Colonic mucosa (tissue), 4 donors: Measurements from ENCODE around the gene CHST14. TPM values are rescaled to one million over a fixed set of nuclear protein-coding genes. Genes with fewer than 3 reads are reported as not detected.

Experiments used
- DNase-seq: peaks from one replicate; pipeline ENCODE4 v3.0.0-alpha.2; 2020
- H3K27ac ChIP-seq: fragments of 200-600 bp; one replicate; pipeline ENCODE4 v1.8.0; 2021
- H3K27me3 ChIP-seq: fragments of 200-600 bp; one replicate; pipeline ENCODE4 v1.8.0; 2021
- H3K36me3 ChIP-seq: fragments of 200-600 bp; one replicate; pipeline ENCODE4 v1.8.0; 2021
- H3K4me1 ChIP-seq: fragments of 200-600 bp; one replicate; pipeline ENCODE4 v1.8.0; 2021; ENCODE audit warnings: mild to moderate bottlenecking
- H3K4me3 ChIP-seq: fragments of 200-600 bp; one replicate; pipeline ENCODE4 v1.8.0; 2021
- H3K9ac ChIP-seq, 2 donors: one replicate each; pipeline ENCODE4 v1.7.0; 2013; ENCODE audit warnings: control low read depth in 2 of 2, low read depth in 2 of 2, low read length in 2 of 2
- H3K9me3 ChIP-seq: fragments of 200-600 bp; one replicate; pipeline ENCODE4 v1.8.0; 2021
- intact Hi-C: fragments of 100-400 bp; cut with DNase I; formaldehyde crosslinking; loops from one replicate; pipeline ENCODE4 v1.14.1; 2022
- total RNA-seq, 2 donors: library from RNA; stranded (reverse); fragmentation: NEBNext Ultra II Directional in 1 of 2; extraction: Animal tissue kit (Norgen Biotek cat#: 25700) in 1 of 2; gene quantifications; one replicate each; pipeline ENCODE4 v1.2.1, GENCODE V29; 2021
- TF ChIP-seq, protein P1 (sequence below): fragments of 200-600 bp; IDR thresholded peaks from one replicate; pipeline ENCODE4 v1.8.0; 2022; ENCODE audit warnings: antibody characterized with exemption, mild to moderate bottlenecking
- donor health status: healthy.
- donor health status: DM: no; HTN: no; CAD: no.
- donor health status: DM: no; HTN: no; CAD: no.

The CHST14 gene
- total RNA-seq, 2 donors from 2014 or later, result 3.9 to 4.5 TPM

DNA sequence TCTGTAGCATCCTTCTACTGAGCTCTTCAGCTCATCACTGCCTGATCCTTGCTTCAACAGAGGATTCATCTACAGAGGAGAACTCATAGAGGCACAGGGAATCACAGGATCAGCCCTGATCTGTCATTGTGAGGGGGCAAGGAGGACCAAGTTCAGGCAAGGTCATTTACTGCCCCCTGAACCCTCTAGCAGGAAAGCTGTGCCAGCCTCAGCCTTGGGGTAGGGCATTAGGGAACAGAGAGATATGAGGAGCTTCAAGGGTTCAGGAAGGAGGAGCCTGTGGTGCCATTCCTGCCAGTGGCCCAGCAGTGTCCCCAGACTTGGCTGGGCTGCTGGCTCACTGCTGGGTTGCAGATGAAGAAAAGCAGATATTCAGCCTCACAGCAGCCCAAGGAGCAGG is 8.2 kb downstream of the CHST14 start:
- intact Hi-C loops, result no loop called here
- Histone ChIP-seq H3K27me3 (no peaks in the 10 kb centered on the region), H3K9me3 (no peaks in the 10 kb centered on the region), H3K4me1 (no peaks in the 10 kb centered on the region), H3K36me3 (no peaks in the 10 kb centered on the region), H3K9ac (no peak overlapping the region), H3K27ac (no peak overlapping the region), H3K4me3 (no peak overlapping the region)
- no peak for DNase-seq
- TF ChIP-seq, protein P1, sequence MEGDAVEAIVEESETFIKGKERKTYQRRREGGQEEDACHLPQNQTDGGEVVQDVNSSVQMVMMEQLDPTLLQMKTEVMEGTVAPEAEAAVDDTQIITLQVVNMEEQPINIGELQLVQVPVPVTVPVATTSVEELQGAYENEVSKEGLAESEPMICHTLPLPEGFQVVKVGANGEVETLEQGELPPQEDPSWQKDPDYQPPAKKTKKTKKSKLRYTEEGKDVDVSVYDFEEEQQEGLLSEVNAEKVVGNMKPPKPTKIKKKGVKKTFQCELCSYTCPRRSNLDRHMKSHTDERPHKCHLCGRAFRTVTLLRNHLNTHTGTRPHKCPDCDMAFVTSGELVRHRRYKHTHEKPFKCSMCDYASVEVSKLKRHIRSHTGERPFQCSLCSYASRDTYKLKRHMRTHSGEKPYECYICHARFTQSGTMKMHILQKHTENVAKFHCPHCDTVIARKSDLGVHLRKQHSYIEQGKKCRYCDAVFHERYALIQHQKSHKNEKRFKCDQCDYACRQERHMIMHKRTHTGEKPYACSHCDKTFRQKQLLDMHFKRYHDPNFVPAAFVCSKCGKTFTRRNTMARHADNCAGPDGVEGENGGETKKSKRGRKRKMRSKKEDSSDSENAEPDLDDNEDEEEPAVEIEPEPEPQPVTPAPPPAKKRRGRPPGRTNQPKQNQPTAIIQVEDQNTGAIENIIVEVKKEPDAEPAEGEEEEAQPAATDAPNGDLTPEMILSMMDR, result no peak

DNA sequence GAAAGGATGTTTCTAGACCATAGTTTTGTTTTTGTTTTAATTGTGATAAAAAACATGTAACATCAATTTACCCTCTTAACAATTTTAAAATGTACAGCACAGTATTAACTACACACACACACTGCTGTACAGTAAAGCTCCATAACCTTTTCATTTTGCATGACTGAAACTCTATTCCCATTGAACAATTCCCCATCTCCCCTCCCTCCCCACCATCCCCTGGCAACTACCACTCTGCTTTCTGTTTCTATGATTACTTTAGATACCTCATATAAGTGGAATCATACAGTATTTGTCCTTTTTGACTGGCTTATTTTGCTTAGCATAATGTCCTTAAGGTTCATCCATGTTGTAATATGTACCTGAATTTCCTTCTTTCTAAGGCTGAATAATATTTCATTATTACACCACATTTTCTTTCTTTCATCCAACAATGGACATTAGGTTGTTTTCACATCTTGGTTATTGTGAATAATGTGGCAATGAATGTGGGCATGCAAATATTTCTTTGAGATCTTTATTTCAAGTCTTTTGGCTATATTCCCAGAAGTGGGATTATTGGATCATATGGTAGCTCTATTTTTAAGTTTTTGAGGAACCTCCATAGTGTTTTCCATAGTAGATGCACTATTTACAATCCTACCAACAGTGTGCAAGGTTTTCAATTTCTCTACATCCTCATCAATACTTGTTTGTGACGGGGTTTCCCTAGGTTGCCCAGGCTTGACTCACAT is 10.7 kb downstream of the CHST14 start:
- H3K4me1 ChIP-seq, result no peaks in the 10 kb centered on the region
- no peak for DNase-seq
- H3K9me3 ChIP-seq, result no peaks in the 10 kb centered on the region
- no peaks in the 10 kb centered on the region for H3K36me3 ChIP-seq
- TF ChIP-seq, protein P1, result no peak
- intact Hi-C loops, result no loop called here
- no peak overlapping the region for H3K9ac ChIP-seq
- H3K27me3 ChIP-seq, result no peaks in the 10 kb centered on the region
- H3K27ac ChIP-seq, result no peak overlapping the region
- H3K4me3 ChIP-seq, result no peak overlapping the region

DNA sequence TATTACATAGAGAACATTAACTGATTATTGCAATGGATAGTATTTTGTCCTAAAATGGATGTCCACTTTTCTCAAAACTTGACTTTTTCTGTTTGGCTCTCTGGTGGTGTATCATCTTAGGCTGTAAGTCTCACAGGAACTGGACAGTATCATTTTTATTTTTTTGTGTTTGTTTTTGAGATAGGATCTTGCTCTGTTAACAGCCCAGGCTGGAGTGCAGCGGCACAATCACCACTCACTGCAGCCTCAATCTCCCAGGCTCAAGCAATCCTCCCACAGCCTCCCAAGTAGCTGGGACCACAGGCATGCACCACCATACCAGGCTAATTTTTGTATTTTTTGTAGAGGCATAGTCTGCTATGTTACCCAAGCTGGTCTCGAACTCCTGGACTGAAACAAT is 13.1 kb downstream of the CHST14 start:
- Histone ChIP-seq H3K9me3 (no peaks in the 10 kb centered on the region), H3K27me3 (no peaks in the 10 kb centered on the region), H3K9ac (no peak overlapping the region), H3K4me3 (no peak overlapping the region), H3K4me1 (no peaks in the 10 kb centered on the region), H3K36me3 (no peaks in the 10 kb centered on the region), H3K27ac (no peak overlapping the region)
- no peak for DNase-seq
- intact Hi-C loops, result no loop called here
- TF ChIP-seq, protein P1, result no peak

DNA sequence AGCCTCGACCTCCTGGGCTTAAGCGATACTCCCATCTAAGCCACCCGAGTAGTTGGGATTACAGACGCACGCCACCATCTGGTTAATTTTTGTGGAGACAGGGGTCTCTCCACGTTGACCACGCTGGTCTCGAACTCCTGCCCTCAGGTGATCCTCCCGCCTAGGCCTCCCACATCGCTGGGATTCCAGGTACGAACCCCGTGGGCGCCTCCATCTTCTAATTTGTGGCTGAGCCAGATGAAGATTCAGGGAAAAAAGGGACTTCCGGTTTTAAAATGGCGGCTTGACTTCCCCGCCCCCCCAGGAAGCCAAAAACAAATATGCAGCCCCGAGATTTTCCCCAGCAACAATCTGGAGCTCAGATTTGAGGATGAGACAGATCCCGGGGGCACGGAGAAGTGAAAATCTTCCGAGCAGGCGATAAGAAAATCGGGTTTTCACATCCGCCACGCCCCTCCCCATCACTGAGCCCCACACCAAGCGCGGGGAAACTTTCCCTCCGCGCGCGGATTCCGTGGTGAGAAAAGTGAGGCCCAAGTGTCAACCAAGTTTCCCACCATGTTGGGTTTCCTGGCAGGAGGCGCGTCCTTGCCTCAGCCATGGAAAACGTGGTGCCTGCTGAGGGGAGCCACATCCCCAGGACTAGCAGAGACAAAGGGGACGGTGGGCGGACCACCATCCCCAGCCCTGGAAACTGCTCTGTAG is 15.4 kb downstream of the CHST14 start:
- DNase-seq, result no peak
- H3K9ac ChIP-seq, result no peak overlapping the region
- no peak overlapping the region for H3K4me3 ChIP-seq
- H3K9me3 ChIP-seq, result no peaks in the 10 kb centered on the region
- TF ChIP-seq, protein P1, result no peak
- intact Hi-C loops, result no loop called here
- H3K27ac ChIP-seq, result no peak overlapping the region
- no peaks in the 10 kb centered on the region for H3K27me3 ChIP-seq
- H3K36me3 ChIP-seq, result no peaks in the 10 kb centered on the region
- H3K4me1 ChIP-seq, result no peaks in the 10 kb centered on the region

DNA sequence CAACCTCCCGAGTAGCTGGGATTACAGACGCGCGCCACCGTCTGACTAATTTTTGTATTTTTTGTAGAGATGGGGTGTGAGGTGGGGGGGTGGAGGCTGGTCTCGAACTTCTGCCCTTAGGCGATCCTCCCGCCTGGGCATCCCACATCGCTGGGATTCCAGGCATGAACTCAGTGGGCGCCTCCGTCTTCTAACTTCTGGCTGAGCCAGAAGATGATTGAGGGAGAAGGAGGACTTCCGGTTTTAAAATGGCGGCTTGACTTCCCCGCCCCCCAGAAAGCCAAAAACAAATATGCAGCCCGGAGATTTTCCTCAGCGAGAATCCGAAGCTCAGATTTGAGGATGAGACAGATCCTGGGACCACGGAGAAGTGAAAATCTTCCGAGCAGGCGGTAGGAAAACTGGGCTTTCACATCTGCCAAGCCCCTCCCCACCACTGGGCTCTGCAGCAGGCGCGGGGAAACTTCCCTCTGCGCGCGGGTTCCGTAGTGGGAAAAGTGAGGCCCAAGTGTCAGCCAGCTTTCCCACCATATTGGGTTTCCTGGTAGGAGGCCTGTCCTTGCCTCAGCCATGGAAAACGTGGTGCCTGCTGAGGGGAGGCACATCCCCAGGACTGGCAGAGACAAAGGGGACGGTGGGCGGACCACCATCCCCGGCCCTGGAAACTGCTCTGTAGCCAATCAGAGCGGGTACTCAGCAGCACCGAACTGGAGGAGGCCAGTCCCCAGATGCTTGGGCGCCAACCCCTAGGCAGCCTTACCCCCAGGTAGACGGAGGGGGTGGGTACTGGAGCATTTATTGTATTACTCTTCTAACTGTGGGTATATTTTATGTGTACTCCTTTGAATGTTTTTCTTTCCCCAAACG is 17.3 kb downstream of the CHST14 start:
- intact Hi-C loops, result no loop called here

More for the DNA sequence above, 17.3 kb downstream of the CHST14 start:
- Histone ChIP-seq H3K4me1 (no peaks in the 10 kb centered on the region), H3K4me3 (no peak overlapping the region), H3K36me3 (no peaks in the 10 kb centered on the region), H3K27ac (no peak overlapping the region), H3K9ac (no peak overlapping the region), H3K27me3 (no peaks in the 10 kb centered on the region), H3K9me3 (no peaks in the 10 kb centered on the region)
- no peak for DNase-seq
- TF ChIP-seq, protein P1, result no peak
